Stimulated activated CD8-positive, alpha-beta memory T cell treated with anti-CD3 and anti-CD28 coated beads, Interleukin-4, amount 100 ng/mL, for 1 hour (primary cell): ENCODE measurements around the gene EXOC4.

ENCODE experiments used
- DNase-seq, 2 donors: peaks; one replicate each; pipeline ENCODE4 v3.0.0-alpha.2; 2020; ENCODE audit warnings: low read depth in 2 of 2, low spot score in 1 of 2

The EXOC4 gene

GRCh38 chr7:133697585-133697984 lies 444.7 kb downstream of the EXOC4 start:
- DNase-seq, result no peak

- no peak for DNase-seq
Observed at GRCh38 chr7:133698127-133698526, 445.2 kb downstream of the EXOC4 start.

GRCh38 chr7:133699386-133699785 lies 446.5 kb downstream of the EXOC4 start:
- DNase-seq, result no peak

- DNase-seq, result no peak
Observed at GRCh38 chr7:133702078-133702477, 449.2 kb downstream of the EXOC4 start.

GRCh38 chr7:133702960-133703359 lies 450.1 kb downstream of the EXOC4 start:
- DNase-seq, result no peak

GRCh38 chr7:133703547-133703946 lies 450.7 kb downstream of the EXOC4 start:
- no peak for DNase-seq

GRCh38 chr7:133704453-133704852 lies 451.6 kb downstream of the EXOC4 start:
- DNase-seq, result no peak

- DNase-seq, result no peak
Observed at GRCh38 chr7:133705596-133705995, 452.7 kb downstream of the EXOC4 start.

GRCh38 chr7:133706016-133706415 lies 453.1 kb downstream of the EXOC4 start:
- DNase-seq, result no peak

GRCh38 chr7:133709036-133709880 lies 456.4 kb downstream of the EXOC4 start:
- DNase-seq, result no peak

- no peak for DNase-seq
Observed at GRCh38 chr7:133712544-133712943, 459.7 kb downstream of the EXOC4 start.

GRCh38 chr7:133714654-133715053 lies 461.8 kb downstream of the EXOC4 start:
- no peak for DNase-seq

GRCh38 chr7:133718131-133718530 lies 465.3 kb downstream of the EXOC4 start:
- DNase-seq, result no peak

GRCh38 chr7:133723044-133723443 lies 470.2 kb downstream of the EXOC4 start:
- no peak for DNase-seq

GRCh38 chr7:133724148-133724547 lies 471.3 kb downstream of the EXOC4 start:
- DNase-seq, result no peak

GRCh38 chr7:133724694-133725093 lies 471.8 kb downstream of the EXOC4 start:
- no peak for DNase-seq

- DNase-seq, result no peak
Observed at GRCh38 chr7:133727476-133728214, 474.8 kb downstream of the EXOC4 start.

GRCh38 chr7:133730360-133730759 lies 477.5 kb downstream of the EXOC4 start:
- no peak for DNase-seq

GRCh38 chr7:133733401-133733800 lies 480.5 kb downstream of the EXOC4 start:
- DNase-seq, result no peak

- no peak for DNase-seq
Observed at GRCh38 chr7:133735222-133735621, 482.3 kb downstream of the EXOC4 start.

GRCh38 chr7:133739817-133740216 lies 486.9 kb downstream of the EXOC4 start:
- no peak for DNase-seq

GRCh38 chr7:133741078-133741477 lies 488.2 kb downstream of the EXOC4 start:
- DNase-seq, result no peak
